GM12864 (cell line): ENCODE results near the gene NR1H4.

Source experiments
- DNase-seq: peaks from one replicate; pipeline ENCODE4 v3.0.0-alpha.2; 2011; ENCODE audit warnings: low read depth
- H3K4me3 ChIP-seq: 2 replicates; pipeline ENCODE4 v1.5.1; 2011; ENCODE audit warnings: mild to moderate bottlenecking, low read depth, low read length, control low read depth
- TF ChIP-seq, protein P1 (sequence below): IDR thresholded peaks from 2 replicates; pipeline ENCODE4 v1.5.1; 2011; ENCODE audit warnings: low read depth, mild to moderate bottlenecking, moderate library complexity, low read length, control low read depth, inconsistent platforms; ENCODE audit errors: missing control alignments

NR1H4 gene

GRCh38 chr12:100464529-100464928, 9.1 kb upstream of the NR1H4 start:
- no peak overlapping the region for H3K4me3 ChIP-seq
- TF ChIP-seq, protein P1, sequence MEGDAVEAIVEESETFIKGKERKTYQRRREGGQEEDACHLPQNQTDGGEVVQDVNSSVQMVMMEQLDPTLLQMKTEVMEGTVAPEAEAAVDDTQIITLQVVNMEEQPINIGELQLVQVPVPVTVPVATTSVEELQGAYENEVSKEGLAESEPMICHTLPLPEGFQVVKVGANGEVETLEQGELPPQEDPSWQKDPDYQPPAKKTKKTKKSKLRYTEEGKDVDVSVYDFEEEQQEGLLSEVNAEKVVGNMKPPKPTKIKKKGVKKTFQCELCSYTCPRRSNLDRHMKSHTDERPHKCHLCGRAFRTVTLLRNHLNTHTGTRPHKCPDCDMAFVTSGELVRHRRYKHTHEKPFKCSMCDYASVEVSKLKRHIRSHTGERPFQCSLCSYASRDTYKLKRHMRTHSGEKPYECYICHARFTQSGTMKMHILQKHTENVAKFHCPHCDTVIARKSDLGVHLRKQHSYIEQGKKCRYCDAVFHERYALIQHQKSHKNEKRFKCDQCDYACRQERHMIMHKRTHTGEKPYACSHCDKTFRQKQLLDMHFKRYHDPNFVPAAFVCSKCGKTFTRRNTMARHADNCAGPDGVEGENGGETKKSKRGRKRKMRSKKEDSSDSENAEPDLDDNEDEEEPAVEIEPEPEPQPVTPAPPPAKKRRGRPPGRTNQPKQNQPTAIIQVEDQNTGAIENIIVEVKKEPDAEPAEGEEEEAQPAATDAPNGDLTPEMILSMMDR, result no peak
- no peak for DNase-seq

DNA sequence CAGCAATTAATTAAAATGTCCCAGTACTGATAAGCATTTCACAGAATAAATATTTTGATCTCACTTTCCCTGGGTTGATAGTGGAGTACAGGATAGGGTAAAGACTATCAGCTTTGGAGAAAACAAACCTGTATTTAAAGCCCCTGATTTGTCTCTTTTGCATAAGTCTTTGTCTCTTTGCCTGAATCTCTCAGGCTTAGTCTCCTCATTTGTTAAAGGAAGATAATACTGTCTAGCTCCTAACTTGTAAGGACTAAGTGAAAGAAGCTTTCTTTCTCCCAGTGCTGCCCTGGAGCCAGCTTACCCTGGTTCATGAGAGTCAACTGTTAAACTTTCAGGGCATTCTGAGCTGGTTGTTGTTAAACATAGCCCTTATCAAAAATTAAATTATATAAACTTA, 5.5 kb upstream of the NR1H4 start:
- no peak overlapping the region for H3K4me3 ChIP-seq
- DNase-seq, result no peak
- TF ChIP-seq, protein P1, result no peak

GRCh38 chr12:100472325-100472724, 1.3 kb upstream of the NR1H4 start:
- H3K4me3 ChIP-seq, result no peak overlapping the region
- no peak for DNase-seq
- TF ChIP-seq, protein P1, result no peak

- no peak for DNase-seq
- TF ChIP-seq, protein P1, result no peak
- H3K4me3 ChIP-seq, result no peak overlapping the region
These were observed 483 bp upstream of the NR1H4 start for GRCh38 chr12:100473050-100473715.

GRCh38 chr12:100474617-100475016, 951 bp downstream of the NR1H4 start:
- H3K4me3 ChIP-seq, result no peak overlapping the region
- DNase-seq, result no peak
- TF ChIP-seq, protein P1, result no peak

- DNase-seq, result no peak
- no peak overlapping the region for H3K4me3 ChIP-seq
- TF ChIP-seq, protein P1, result no peak
These were observed 2.5 kb downstream of the NR1H4 start for GRCh38 chr12:100476013-100476751.
